Endothelial cell of umbilical vein (primary cell): ENCODE results near the gene FBXW7. TPM values are rescaled to one million over a fixed set of nuclear protein-coding genes. Genes with fewer than 3 reads are reported as not detected.

Experiments
- BruUV-seq: library from RNA; stranded (reverse); fragments of 400-500 nt; replicated peaks from 2 replicates; lab custom pipeline; 2021; lab: Mats Ljungman, UMichigan
- CTCF ChIA-PET: fragments of 300-600, 350-600 bp; sonication (Branson Sonifier 250); formaldehyde crosslinking; loops from one replicate; lab custom pipeline; 2021; ENCODE audit warnings: antibody characterized with exemption, inconsistent platforms; lab: Charles Lee
- POLR2A ChIA-PET: fragments of 300-600, 350-600 bp; sonication (Branson Sonifier 250); formaldehyde crosslinking; loops from one replicate; lab custom pipeline; 2021; ENCODE audit warnings: antibody characterized with exemption, inconsistent platforms; lab: Charles Lee
- DNase-seq: peaks from one replicate; pipeline ENCODE4 v3.0.0-alpha.2; 2011; ENCODE audit warnings: low read depth, low spot score
- FAIRE-seq: peaks from 2 replicates; lab custom pipeline; 2011; peaks lifted over from hg19 to GRCh38; lab: Jason Lieb, UNC
- H2AFZ ChIP-seq: 2 replicates; pipeline ENCODE4 v1.6.0; 2012; ENCODE audit warnings: low read depth, low read length, control low read depth, inconsistent platforms
- H3K27ac ChIP-seq: 2 replicates; pipeline ENCODE4 v1.5.1; 2011; ENCODE audit warnings: low read depth, mild to moderate bottlenecking, control low read depth, low read length, moderate library complexity; ENCODE audit not compliant: insufficient read depth
- H3K27me3 ChIP-seq, 2 experiments: 2 replicates each; pipeline versions ENCODE4 v1.6.0 to v1.6.1; 2011; ENCODE audit warnings: low read length in 2 of 2, mixed read lengths in 1 of 2; ENCODE audit not compliant: control insufficient read depth in 2 of 2, insufficient read depth in 2 of 2
- H3K36me3 ChIP-seq, 2 experiments: 2 replicates in 1 of 2; 3 replicates in 1 of 2; pipeline ENCODE4 v1.5.1; 2011; ENCODE audit warnings: low read length in 2 of 2, mild to moderate bottlenecking in 1 of 2, moderate library complexity in 1 of 2; ENCODE audit not compliant: control insufficient read depth in 2 of 2, insufficient read depth in 2 of 2; ENCODE audit errors: extremely low read depth in 1 of 2
- H3K4me1 ChIP-seq: 3 replicates; pipeline ENCODE4 v1.5.1; 2011; ENCODE audit warnings: mild to moderate bottlenecking, low read length; ENCODE audit not compliant: control insufficient read depth, insufficient read depth; ENCODE audit errors: extremely low read depth
- H3K4me2 ChIP-seq: 2 replicates; pipeline ENCODE4 v1.6.1; 2011; ENCODE audit warnings: low read length, control low read depth, mixed read lengths; ENCODE audit not compliant: insufficient read depth
- H3K4me3 ChIP-seq, 3 experiments: fragments of 200-600 bp in 1 of 3; sonication (generic), shearing (Covaris generic) in 1 of 3; replicated peaks in 1 of 3; 2 replicates each; pipeline ENCODE4 v1.5.1; 2011 to 2016; ENCODE audit warnings: control low read depth in 3 of 3, low read length in 3 of 3, mild to moderate bottlenecking in 2 of 3, inconsistent platforms in 1 of 3, low read depth in 1 of 3, moderate library complexity in 1 of 3; ENCODE audit not compliant: insufficient read depth in 1 of 3
- H3K79me2 ChIP-seq: 2 replicates; pipeline ENCODE4 v1.6.0; 2012; ENCODE audit warnings: low read length, inconsistent platforms; ENCODE audit not compliant: control insufficient read depth, insufficient read depth
- H3K9ac ChIP-seq: replicated peaks from 2 replicates; pipeline ENCODE3; 2011; ENCODE audit warnings: low read length, control low read depth; ENCODE audit not compliant: insufficient read depth; ENCODE audit errors: extremely low read depth
- H3K9me1 ChIP-seq: replicated peaks from 3 replicates; pipeline ENCODE4 v1.6.0; 2011; ENCODE audit warnings: mild to moderate bottlenecking, low read length; ENCODE audit not compliant: control insufficient read depth, insufficient read depth; ENCODE audit errors: extremely low read depth
- H3K9me3 ChIP-seq: replicated peaks from 2 replicates; pipeline ENCODE4 v1.5.1; 2012; ENCODE audit warnings: low read length, inconsistent platforms; ENCODE audit not compliant: control insufficient read depth, insufficient read depth
- H4K20me1 ChIP-seq: replicated peaks from 2 replicates; pipeline ENCODE3; 2011; ENCODE audit warnings: mild to moderate bottlenecking, low read length; ENCODE audit not compliant: control insufficient read depth, insufficient read depth; ENCODE audit errors: extremely low read depth
- EZH2 ChIP-seq: IDR thresholded peaks from 2 replicates; pipeline ENCODE4 v1.6.1; 2012; ENCODE audit warnings: borderline replicate concordance, low read depth, mild to moderate bottlenecking, moderate library complexity, low read length, inconsistent platforms; ENCODE audit not compliant: severe bottlenecking
- FOS ChIP-seq: IDR thresholded peaks from 2 replicates; pipeline ENCODE4 v1.6.1; 2011; ENCODE audit warnings: mild to moderate bottlenecking, low read length, moderate library complexity, borderline replicate concordance; ENCODE audit not compliant: insufficient read depth
- GATA2 ChIP-seq: IDR thresholded peaks from 2 replicates; pipeline ENCODE4 v1.7.0; 2011; ENCODE audit warnings: low read depth, mild to moderate bottlenecking, moderate library complexity, mixed read lengths, low read length; ENCODE audit not compliant: insufficient read length, insufficient read depth
- JUN ChIP-seq: IDR thresholded peaks from 2 replicates; pipeline ENCODE4 v1.6.1; 2011; ENCODE audit warnings: borderline replicate concordance, low read depth; ENCODE audit not compliant: insufficient read length, insufficient read depth
- MYC ChIP-seq: IDR thresholded peaks from one replicate; pipeline ENCODE4 v1.6.1; 2011; ENCODE audit warnings: mild to moderate bottlenecking, low read depth, low read length
- POLR2A ChIP-seq: IDR thresholded peaks from 2 replicates; pipeline ENCODE4 v1.6.1; 2012; ENCODE audit warnings: low read depth, mild to moderate bottlenecking, control low read depth, low read length
- POLR2AphosphoS5 ChIP-seq: IDR thresholded peaks from 2 replicates; pipeline ENCODE4 v1.6.1; 2012; ENCODE audit warnings: low read depth, mild to moderate bottlenecking, control low read depth, low read length, moderate library complexity; ENCODE audit not compliant: insufficient read depth
- dilution Hi-C: fragments of 300-500 bp; cut with MboI; formaldehyde crosslinking; loops from one replicate; pipeline ENCODE4 v1.15.0; 2019; ENCODE audit warnings: low sequenced_read_pairs; ENCODE audit not compliant: extremely low pct_ligation_motif_present
- intact Hi-C: fragments of 100-400 bp; cut with micrococcal nuclease; formaldehyde crosslinking; loops from one replicate; pipeline ENCODE4 v1.10.0; 2022
- polyA plus RNA-seq, 4 experiments: library from polyadenylated mRNA; depleted of rRNA in 3 of 4; stranded (reverse) in 3 of 4; unstranded in 1 of 4; fragments of >200 nt; gene quantifications; 2 replicates each; pipeline versions ENCODE4 v1.2.1 to v1.2.3, GENCODE V29; 2011 to 2012; ENCODE audit warnings: missing spikeins in 1 of 4
- total RNA-seq: library from RNA; stranded (reverse); gene quantifications from 2 replicates; pipeline ENCODE4 v1.2.3, GENCODE V29; 2021
- TF ChIP-seq, protein P1 (sequence below), 2 donors: IDR thresholded peaks; 1 replicate in 1 of 2; 2 replicates in 1 of 2; pipeline ENCODE4 v1.5.1; 2011; ENCODE audit warnings: low read length in 2 of 2, mild to moderate bottlenecking in 2 of 2, moderate library complexity in 2 of 2, control low read depth in 1 of 2, inconsistent platforms in 1 of 2, low read depth in 1 of 2; ENCODE audit not compliant: insufficient read depth in 1 of 2; ENCODE audit errors: extremely low read depth in 1 of 2
- TF ChIP-seq, protein P2 (sequence below): IDR thresholded peaks from 2 replicates; pipeline ENCODE4 v1.6.1; 2011; ENCODE audit not compliant: insufficient read depth, insufficient read length

The FBXW7 gene
- total and polyA plus RNA-seq, 2 donors (not counting 3 experiments of a cell fraction or from before 2014, with no cell fraction given), result 7.0 to 28.1 TPM

DNA sequence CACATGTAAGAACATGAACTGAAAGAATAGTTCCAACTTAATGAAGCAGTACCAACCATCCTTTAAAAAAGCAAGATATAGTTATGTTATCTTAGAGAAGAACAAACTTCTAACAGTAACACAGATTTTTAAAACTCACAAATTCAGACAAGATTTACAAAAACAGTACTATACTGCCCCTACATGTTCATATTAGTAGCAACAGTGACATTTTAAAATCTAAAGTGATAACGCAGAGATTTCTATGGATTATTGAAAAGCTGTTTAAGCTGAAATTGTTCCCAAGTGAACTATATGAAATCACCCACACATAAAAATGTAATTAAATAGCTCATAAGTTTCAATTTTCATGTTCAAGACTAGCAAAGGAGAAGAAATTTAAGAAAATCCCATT, 166.0 kb downstream of the FBXW7 start:
- Histone ChIP-seq H3K36me3 (no peaks in the 10 kb centered on the region), H3K9ac (no peak overlapping the region), H4K20me1 (no peaks in the 10 kb centered on the region), H3K4me1 (no peaks in the 10 kb centered on the region), H3K9me3 (no peaks in the 10 kb centered on the region), H3K79me2 (no peaks in the 10 kb centered on the region), H2AFZ (no peak overlapping the region), H3K27me3 (no peaks in the 10 kb centered on the region), H3K27ac (no peak overlapping the region), H3K4me2 (no peak overlapping the region), H3K9me1 (peaks cover 2% of the 10 kb centered on the region), H3K4me3 (no peak overlapping the region)
- CTCF ChIA-PET, result interaction anchor here (0.6 to 1.9 kb wide), 8 partner anchors 9 to 765 kb away, joined by 3 to 12 read pairs (median 4); no protein-coding TSS in a partner anchor
- dilution Hi-C loops (no loop called here), intact Hi-C loops (no loop called here)
- FAIRE-seq (no peak), DNase-seq (peak; percentile 34)
- no peak for TF ChIP-seq MYC
- TF ChIP-seq, protein P1, sequence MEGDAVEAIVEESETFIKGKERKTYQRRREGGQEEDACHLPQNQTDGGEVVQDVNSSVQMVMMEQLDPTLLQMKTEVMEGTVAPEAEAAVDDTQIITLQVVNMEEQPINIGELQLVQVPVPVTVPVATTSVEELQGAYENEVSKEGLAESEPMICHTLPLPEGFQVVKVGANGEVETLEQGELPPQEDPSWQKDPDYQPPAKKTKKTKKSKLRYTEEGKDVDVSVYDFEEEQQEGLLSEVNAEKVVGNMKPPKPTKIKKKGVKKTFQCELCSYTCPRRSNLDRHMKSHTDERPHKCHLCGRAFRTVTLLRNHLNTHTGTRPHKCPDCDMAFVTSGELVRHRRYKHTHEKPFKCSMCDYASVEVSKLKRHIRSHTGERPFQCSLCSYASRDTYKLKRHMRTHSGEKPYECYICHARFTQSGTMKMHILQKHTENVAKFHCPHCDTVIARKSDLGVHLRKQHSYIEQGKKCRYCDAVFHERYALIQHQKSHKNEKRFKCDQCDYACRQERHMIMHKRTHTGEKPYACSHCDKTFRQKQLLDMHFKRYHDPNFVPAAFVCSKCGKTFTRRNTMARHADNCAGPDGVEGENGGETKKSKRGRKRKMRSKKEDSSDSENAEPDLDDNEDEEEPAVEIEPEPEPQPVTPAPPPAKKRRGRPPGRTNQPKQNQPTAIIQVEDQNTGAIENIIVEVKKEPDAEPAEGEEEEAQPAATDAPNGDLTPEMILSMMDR (IDR thresholded peaks at IDR 0.05; ENCODE audit: extremely low read depth in 1 of 2, insufficient read depth in 1 of 2, low read depth in 1 of 2, low read length in 2 of 2), result peak in 1 of 2 donors; percentile 10
- BruUV-seq, result no TSS peak
- POLR2A ChIA-PET, result no interaction called here

DNA sequence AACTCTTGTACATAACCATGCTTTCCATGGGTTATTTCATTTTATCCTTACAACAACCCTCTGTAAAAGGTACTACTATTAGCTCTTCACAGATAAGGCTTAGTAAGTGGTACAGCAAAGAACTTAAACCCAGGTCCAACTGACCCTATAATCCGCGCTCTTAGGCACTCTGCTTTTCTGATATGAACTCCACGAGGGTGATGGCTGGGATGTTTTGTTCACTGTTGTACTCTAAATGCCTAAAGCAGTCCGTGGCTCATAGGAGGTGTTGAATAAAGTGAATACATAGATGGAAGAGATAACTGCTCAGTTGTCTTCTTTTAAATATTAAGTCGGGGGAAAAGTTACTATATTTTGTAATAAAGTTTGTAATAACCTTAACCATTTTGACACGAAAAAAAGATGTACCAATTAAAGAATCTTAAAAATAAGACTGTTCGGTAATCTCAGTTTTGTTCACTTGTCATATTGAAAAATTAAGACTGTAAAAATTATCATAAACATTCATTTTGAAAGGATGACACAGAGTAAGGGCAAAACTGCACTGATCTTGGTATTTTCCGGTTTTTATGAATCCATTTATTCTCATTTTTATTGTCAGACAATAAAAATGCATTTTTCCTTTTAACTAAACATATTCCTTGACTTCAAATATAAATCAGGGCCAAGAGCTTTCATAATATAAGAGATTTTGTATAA, 166.5 kb downstream of the FBXW7 start:
- dilution Hi-C loops (no loop called here), intact Hi-C loops (no loop called here)
- Histone ChIP-seq H4K20me1 (no peaks in the 10 kb centered on the region), H3K4me1 (no peaks in the 10 kb centered on the region), H3K79me2 (no peaks in the 10 kb centered on the region), H3K36me3 (no peaks in the 10 kb centered on the region), H2AFZ (no peak overlapping the region), H3K4me2 (no peak overlapping the region), H3K9ac (no peak overlapping the region), H3K27me3 (no peaks in the 10 kb centered on the region), H3K27ac (no peak overlapping the region), H3K4me3 (no peak overlapping the region), H3K9me3 (no peaks in the 10 kb centered on the region), H3K9me1 (peaks cover 2% of the 10 kb centered on the region)
- CTCF ChIA-PET, result interaction anchor here (1.3 to 1.9 kb wide), 5 partner anchors 11 to 324 kb away, joined by 4 to 12 read pairs (median 9); no protein-coding TSS in a partner anchor
- POLR2A ChIA-PET, result no interaction called here
- FAIRE-seq (no peak), DNase-seq (no peak)
- BruUV-seq, result no TSS peak
- TF ChIP-seq JUN (no peak), GATA2 (no peak), MYC (no peak), FOS (no peak), POLR2AphosphoS5 (no peak), POLR2A (no peak), EZH2 (no peak)
- TF ChIP-seq, protein P2, sequence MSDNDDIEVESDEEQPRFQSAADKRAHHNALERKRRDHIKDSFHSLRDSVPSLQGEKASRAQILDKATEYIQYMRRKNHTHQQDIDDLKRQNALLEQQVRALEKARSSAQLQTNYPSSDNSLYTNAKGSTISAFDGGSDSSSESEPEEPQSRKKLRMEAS, result no peak
- TF ChIP-seq, protein P1 (IDR thresholded peaks at IDR 0.05; ENCODE audit: extremely low read depth in 1 of 2, insufficient read depth in 1 of 2, low read depth in 1 of 2, low read length in 2 of 2), result no peak
